GM12878 (cell line): ENCODE data around the gene PDE11A.

ENCODE experiments used
- CTCF ChIP-seq, 3 experiments: IDR thresholded peaks in 2 of 3; conservative IDR thresholded peaks in 1 of 3; 2 replicates each; pipeline ENCODE4 v1.5.1; 2011; ENCODE audit warnings: low read depth in 3 of 3, low read length in 3 of 3, mild to moderate bottlenecking in 3 of 3, control low read depth in 2 of 3, moderate library complexity in 2 of 3, inconsistent platforms in 1 of 3, mixed read lengths in 1 of 3; ENCODE audit not compliant: control insufficient read depth in 2 of 3, insufficient read depth in 1 of 3; ENCODE audit errors: extremely low read depth in 1 of 3
- EED ChIP-seq: sonication (generic); IDR thresholded peaks from 2 replicates; pipeline ENCODE4 v1.6.1; 2016; ENCODE audit warnings: antibody characterized with exemption, low read depth
- EZH2 ChIP-seq: IDR thresholded peaks from 2 replicates; pipeline ENCODE4 v1.6.1; 2012; ENCODE audit warnings: low read depth, mild to moderate bottlenecking, control low read depth, inconsistent platforms, low read length, borderline replicate concordance; ENCODE audit not compliant: control insufficient read depth
- FOXK2 ChIP-seq: fragments of 450-650 bp; IDR thresholded peaks from 2 replicates; pipeline ENCODE4 v1.6.1; 2017; ENCODE audit warnings: mild to moderate bottlenecking, moderate library complexity
- GABPA ChIP-seq: IDR thresholded peaks from 2 replicates; pipeline ENCODE4 v1.6.1; 2014; ENCODE audit warnings: antibody characterized with exemption, low read depth, mild to moderate bottlenecking, inconsistent platforms
- IRF5 ChIP-seq: fragments of 450-650 bp; IDR thresholded peaks from 2 replicates; pipeline ENCODE4 v1.6.1; 2017; ENCODE audit warnings: borderline replicate concordance
- MLLT1 ChIP-seq: fragments of 450-650 bp; IDR thresholded peaks from 2 replicates; pipeline ENCODE4 v1.6.1; 2016; ENCODE audit warnings: mild to moderate bottlenecking
- NRF1 ChIP-seq: conservative IDR thresholded peaks from 2 replicates; pipeline ENCODE4 v1.6.1; 2011; ENCODE audit warnings: mild to moderate bottlenecking, low read depth, low read length, improper control_type of control experiment
- SMC3 ChIP-seq: IDR thresholded peaks from 2 replicates; pipeline ENCODE4 v1.6.1; 2011; ENCODE audit warnings: low read length, improper control_type of control experiment, borderline replicate concordance
- SRF ChIP-seq, 2 experiments: IDR thresholded peaks; 2 replicates each; pipeline ENCODE4 v1.6.1; 2011; ENCODE audit warnings: low read depth in 2 of 2, low read length in 2 of 2, mild to moderate bottlenecking in 1 of 2, moderate library complexity in 1 of 2
- TCF7 ChIP-seq: IDR thresholded peaks from 2 replicates; pipeline ENCODE4 v1.6.1; 2014; ENCODE audit warnings: antibody characterized with exemption, borderline replicate concordance

DNA sequence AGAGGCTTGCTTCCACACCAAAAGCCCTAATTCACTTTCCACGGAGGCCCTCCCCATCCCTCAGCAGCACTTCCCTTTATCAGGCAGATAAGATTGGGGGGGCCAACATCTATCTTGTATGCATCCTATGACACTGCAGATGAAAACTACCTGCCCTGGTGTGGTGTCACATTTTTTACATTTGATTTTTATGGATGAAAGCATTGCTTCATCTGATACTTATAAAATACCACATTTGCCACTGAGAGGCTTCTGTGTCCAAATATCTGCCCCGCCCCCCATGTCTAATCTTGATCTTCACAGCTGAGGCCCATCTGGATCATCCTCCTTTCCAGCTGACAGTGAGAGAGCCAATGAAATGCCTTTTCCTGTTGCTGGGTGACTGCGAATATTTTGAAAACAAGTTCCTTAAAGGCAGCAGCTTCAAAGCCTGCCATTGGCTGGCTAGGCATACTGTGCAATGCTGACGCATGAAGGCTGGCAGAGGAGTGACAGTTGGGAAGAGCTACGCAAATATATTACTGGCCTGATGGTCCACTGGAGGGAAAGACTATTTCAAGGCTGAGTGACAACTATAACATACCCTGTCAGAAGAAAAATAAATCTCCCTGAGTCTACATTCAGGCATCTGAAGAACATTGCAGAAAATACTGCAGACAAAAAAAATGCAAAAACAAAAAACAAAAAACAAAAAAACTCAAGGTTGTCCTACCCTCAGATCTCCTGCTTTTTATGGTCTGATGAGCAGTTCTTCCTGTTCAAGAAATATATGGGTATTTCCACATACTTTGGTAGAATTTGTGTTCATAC lies 318.7 kb downstream of the PDE11A start:
- no peak for TF ChIP-seq GABPA
- TF ChIP-seq EED, result no peak
- no peak for TF ChIP-seq NRF1
- no peak for TF ChIP-seq SMC3
- TF ChIP-seq CTCF (IDR thresholded peaks at IDR 0.05 in 2 of 3, conservative IDR thresholded peaks at IDR 0.05 in 1 of 3; ENCODE audit: control insufficient read depth in 2 of 3, extremely low read depth in 1 of 3, insufficient read depth in 1 of 3, low read depth in 3 of 3, low read length in 3 of 3), result no peak
- TF ChIP-seq FOXK2, result no peak
- TF ChIP-seq MLLT1, result no peak
- TF ChIP-seq EZH2, result no peak
- no peak for TF ChIP-seq TCF7
- TF ChIP-seq SRF (IDR thresholded peaks at IDR 0.05; ENCODE audit: low read depth in 2 of 2, low read length in 2 of 2), result no peak
- TF ChIP-seq IRF5, result no peak
